22Rv1 (cell line): Measurements from ENCODE around the gene XCL1.
A peak's percentile ranks its signal among the peaks of the same experiment; 100 is the strongest.
"Not testable (repeated sequence)": the region's sequence is repeated elsewhere in the genome, so short reads cannot be mapped to it uniquely, and the experiment has no call there.

Experiments
- H3K27ac ChIP-seq: fragments of 450-650 bp; 2 replicates; pipeline ENCODE4 v1.5.1; 2017
- CTCF ChIP-seq: fragments of 450-650 bp; IDR thresholded peaks from 2 replicates; pipeline ENCODE4 v1.5.1; 2017; ENCODE audit warnings: mild to moderate bottlenecking
- ZFX ChIP-seq: fragments of 450-650 bp; IDR thresholded peaks from 2 replicates; pipeline ENCODE4 v1.6.1; 2017; ENCODE audit warnings: antibody characterized with exemption, borderline replicate concordance

XCL1 gene

GRCh38 chr1:168576245-168576688 lies at the start of gene XCL1:
XCL1 (plus strand) TSS chr1:168576605; CDS start chr1:168576638, 33 bp downstream.
- H3K27ac ChIP-seq, result not testable (repeated sequence)

GRCh38 chr1:168529518-168529917 lies 46.9 kb upstream of the XCL1 start:
- no peak overlapping the region for H3K27ac ChIP-seq
- no peak for TF ChIP-seq CTCF

GRCh38 chr1:168531615-168532345 lies 44.6 kb upstream of the XCL1 start:
- no peak for TF ChIP-seq CTCF
- TF ChIP-seq ZFX, result no peak

GRCh38 chr1:168535536-168535935 lies 40.9 kb upstream of the XCL1 start:
- no peak overlapping the region for H3K27ac ChIP-seq
- TF ChIP-seq ZFX (no peak), CTCF (no peak)

More at GRCh38 chr1:168531615-168532345, 44.6 kb upstream of the XCL1 start:
- H3K27ac ChIP-seq, result no peak overlapping the region

GRCh38 chr1:168540798-168541197 lies 35.6 kb upstream of the XCL1 start:
- not testable (repeated sequence) for H3K27ac ChIP-seq

- H3K27ac ChIP-seq, result not testable (repeated sequence)
These were observed 33.4 kb upstream of the XCL1 start for GRCh38 chr1:168542978-168543377.

- not testable (repeated sequence) for H3K27ac ChIP-seq
These were observed 32.4 kb upstream of the XCL1 start, which contains the start of gene XCL2 for GRCh38 chr1:168543840-168544498. XCL2 (minus strand) TSS chr1:168543997; CDS start chr1:168543964, 33 bp downstream.

- H3K27ac ChIP-seq, result not testable (repeated sequence)
- peak; percentile 70 for TF ChIP-seq CTCF
These were observed 30.5 kb upstream of the XCL1 start for GRCh38 chr1:168545678-168546552.

- not testable (repeated sequence) for H3K27ac ChIP-seq
These were observed 29.9 kb upstream of the XCL1 start for GRCh38 chr1:168546553-168546895.

- no peak overlapping the region for H3K27ac ChIP-seq
- TF ChIP-seq CTCF (no peak), ZFX (no peak)
These were observed 25.4 kb upstream of the XCL1 start for GRCh38 chr1:168550971-168551370.
